Thoracic aorta (tissue), 2 donors: ENCODE data around the gene CHCHD4. TPM values are rescaled to one million over a fixed set of nuclear protein-coding genes. Genes with fewer than 3 reads are reported as not detected.

Experiments
- ATAC-seq: fragments of 150-250 bp; one replicate; pipeline ENCODE4 v1.8.0; 2017; ENCODE audit warnings: low read depth; ENCODE audit not compliant: insufficient number of reproducible peaks, low FRiP score
- DNase-seq: peaks from one replicate; pipeline ENCODE4 v3.0.0-alpha.2; 2020; ENCODE audit warnings: low spot score
- H3K27ac ChIP-seq, 2 donors: fragments of 200-600 bp; sonication (generic); 1 replicate in 1 of 2; 2 replicates in 1 of 2; pipeline ENCODE4 v1.5.1; 2016; ENCODE audit warnings: mild to moderate bottlenecking in 2 of 2, moderate library complexity in 2 of 2
- H3K27me3 ChIP-seq: fragments of 200-600 bp; sonication (generic); replicated peaks from 2 replicates; pipeline ENCODE4 v1.6.0; 2016; ENCODE audit warnings: mild to moderate bottlenecking; ENCODE audit not compliant: insufficient read depth
- H3K36me3 ChIP-seq: fragments of 200-600 bp; sonication (generic); one replicate; pipeline ENCODE4 v1.5.1; 2016
- H3K4me1 ChIP-seq, 2 donors: fragments of 200-600 bp; sonication (generic); 1 replicate in 1 of 2; 2 replicates in 1 of 2; pipeline versions ENCODE4 v1.5.1 to v1.6.0; 2016; ENCODE audit warnings: low read depth in 2 of 2, mild to moderate bottlenecking in 1 of 2; ENCODE audit not compliant: control insufficient read depth in 1 of 2
- H3K4me3 ChIP-seq: fragments of 200-600 bp; sonication (generic); 2 replicates; pipeline ENCODE4 v1.5.1; 2016; ENCODE audit warnings: mild to moderate bottlenecking
- H3K9me3 ChIP-seq: fragments of 200-600 bp; sonication (generic); 2 replicates; pipeline ENCODE4 v1.5.1; 2016
- total RNA-seq, 2 donors: library from RNA; depleted of rRNA; stranded (reverse); fragments of >200 nt; gene quantifications; one replicate each; pipeline versions ENCODE4 v1.1.0 to v1.2.3, GENCODE V29; 2016
- TF ChIP-seq, protein P1 (sequence below): fragments of 200-600 bp; sonication (generic); IDR thresholded peaks from one replicate; pipeline ENCODE4 v1.5.1; 2019; ENCODE audit warnings: antibody characterized with exemption

The CHCHD4 gene
- total RNA-seq, 2 donors from 2014 or later = 6.6 to 7.5 TPM

DNA sequence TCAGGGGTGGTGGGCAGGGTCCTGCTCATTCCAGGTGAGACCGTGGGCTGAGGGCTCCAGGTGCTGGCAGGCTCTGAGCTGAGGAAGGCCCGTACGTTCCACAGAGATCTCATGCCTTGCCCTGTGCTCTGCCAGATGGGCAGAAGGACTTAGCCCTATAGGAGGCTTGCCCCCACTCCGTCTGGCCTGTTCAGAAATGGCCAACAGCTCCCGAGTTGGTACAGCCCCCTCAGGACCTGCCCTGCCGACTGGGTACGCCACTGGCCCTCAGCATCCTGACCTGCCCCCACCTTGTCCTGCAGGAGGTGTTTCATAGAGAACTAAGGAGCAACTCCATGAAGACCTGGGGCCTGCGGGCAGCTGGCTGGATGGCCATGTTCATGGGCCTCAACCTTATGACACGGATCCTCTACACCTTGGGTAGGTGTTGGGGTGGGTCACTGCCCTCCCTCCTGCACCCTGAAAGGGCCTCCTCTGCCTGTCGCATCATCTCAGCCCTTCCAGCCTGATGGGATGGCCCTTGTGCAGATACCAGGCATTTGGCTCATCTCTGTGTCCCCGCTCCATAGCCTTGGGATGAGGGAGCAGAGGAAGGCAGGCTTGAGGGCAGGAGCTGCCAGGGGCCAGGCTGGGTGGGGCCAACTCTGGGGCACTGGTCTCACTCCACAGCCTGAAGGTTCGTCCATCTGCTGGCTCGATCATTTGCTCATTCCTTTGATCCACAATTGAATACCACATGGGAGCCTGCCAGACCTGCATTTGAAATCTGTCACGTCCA, 14.4 kb upstream of the CHCHD4 start:
- Histone ChIP-seq H3K4me1 (peaks cover 31 to 75% of the 10 kb centered on the region in 2 donors), H3K9me3 (no peaks in the 10 kb centered on the region), H3K4me3 (no peak overlapping the region), H3K27ac (peak overlapping the region; percentile 94 to 98), H3K27me3 (no peaks in the 10 kb centered on the region), H3K36me3 (peaks cover 47% of the 10 kb centered on the region)
- DNase-seq = no peak
- no peak for ATAC-seq
- TF ChIP-seq, protein P1, sequence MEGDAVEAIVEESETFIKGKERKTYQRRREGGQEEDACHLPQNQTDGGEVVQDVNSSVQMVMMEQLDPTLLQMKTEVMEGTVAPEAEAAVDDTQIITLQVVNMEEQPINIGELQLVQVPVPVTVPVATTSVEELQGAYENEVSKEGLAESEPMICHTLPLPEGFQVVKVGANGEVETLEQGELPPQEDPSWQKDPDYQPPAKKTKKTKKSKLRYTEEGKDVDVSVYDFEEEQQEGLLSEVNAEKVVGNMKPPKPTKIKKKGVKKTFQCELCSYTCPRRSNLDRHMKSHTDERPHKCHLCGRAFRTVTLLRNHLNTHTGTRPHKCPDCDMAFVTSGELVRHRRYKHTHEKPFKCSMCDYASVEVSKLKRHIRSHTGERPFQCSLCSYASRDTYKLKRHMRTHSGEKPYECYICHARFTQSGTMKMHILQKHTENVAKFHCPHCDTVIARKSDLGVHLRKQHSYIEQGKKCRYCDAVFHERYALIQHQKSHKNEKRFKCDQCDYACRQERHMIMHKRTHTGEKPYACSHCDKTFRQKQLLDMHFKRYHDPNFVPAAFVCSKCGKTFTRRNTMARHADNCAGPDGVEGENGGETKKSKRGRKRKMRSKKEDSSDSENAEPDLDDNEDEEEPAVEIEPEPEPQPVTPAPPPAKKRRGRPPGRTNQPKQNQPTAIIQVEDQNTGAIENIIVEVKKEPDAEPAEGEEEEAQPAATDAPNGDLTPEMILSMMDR = no peak

DNA sequence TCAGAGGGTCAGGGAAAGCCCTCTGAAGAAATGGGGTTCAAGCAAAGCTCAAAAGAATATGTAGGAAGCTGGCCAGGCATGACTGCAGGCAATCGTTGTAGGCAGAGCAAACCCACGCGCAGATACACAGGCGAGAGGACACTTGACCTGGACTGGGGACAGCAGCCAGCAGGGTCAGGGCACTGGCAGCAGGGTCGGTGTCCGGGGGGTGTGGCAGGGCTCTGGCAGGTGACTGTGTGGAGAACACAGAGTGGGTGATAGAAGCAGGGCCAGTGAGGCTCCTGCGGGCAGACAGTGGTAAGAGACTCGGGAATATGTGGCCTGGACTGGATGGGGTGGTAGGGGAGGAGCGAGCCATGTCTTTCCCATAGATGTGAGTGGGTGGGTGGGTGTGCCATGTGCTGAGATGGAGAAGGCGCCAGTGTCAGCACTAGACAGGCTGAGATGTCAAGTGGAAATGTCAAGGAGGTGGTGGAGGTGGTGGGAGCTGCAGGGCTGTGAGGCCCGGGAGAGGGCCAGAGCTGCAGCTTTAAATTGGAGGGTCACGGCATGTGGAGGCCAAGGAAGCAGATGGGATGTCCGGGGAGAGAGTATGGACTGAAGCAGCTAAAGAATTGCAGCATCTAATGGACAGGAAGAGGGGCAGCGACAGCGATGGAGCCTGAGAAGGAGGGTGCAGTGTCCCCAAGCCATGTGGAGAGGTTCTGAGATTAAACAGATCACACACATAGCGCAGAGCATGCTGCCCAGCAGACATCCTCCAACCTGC, 13.6 kb upstream of the CHCHD4 start:
- no peaks in the 10 kb centered on the region for H3K9me3 ChIP-seq
- peak overlapping the region; percentile 86 to 98 for H3K27ac ChIP-seq
- no peak for ATAC-seq
- H3K36me3 ChIP-seq = peaks cover 54% of the 10 kb centered on the region
- H3K4me3 ChIP-seq = no peak overlapping the region
- no peak for DNase-seq
- TF ChIP-seq, protein P1 = no peak
- H3K4me1 ChIP-seq = peaks cover 29 to 67% of the 10 kb centered on the region in 2 donors
- no peaks in the 10 kb centered on the region for H3K27me3 ChIP-seq

DNA sequence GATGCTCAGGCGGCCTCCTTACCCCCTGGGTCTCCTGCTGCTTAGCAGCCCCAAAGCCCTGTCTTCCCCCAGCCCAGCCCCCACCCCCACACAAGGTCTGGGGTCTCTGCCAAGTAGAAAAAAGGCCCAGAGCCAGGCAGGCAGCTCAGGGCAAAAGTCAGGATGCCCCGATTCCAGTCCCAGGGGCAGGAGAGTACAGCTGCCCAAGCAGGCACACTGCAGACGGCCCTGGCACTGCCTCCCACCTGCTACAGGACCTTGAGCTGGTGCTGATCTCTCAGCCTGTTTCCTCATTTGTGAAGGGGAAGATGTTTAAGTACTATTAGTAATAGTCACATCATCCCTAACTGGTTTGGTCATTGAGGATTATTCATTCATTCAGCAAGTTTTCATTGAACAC, 12.8 kb upstream of the CHCHD4 start:
- Histone ChIP-seq H3K36me3 (peaks cover 63% of the 10 kb centered on the region), H3K27ac (peak overlapping the region; percentile 78 to 86), H3K27me3 (no peaks in the 10 kb centered on the region), H3K4me3 (no peak overlapping the region), H3K9me3 (no peaks in the 10 kb centered on the region), H3K4me1 (peaks cover 21 to 58% of the 10 kb centered on the region in 2 donors)
- TF ChIP-seq, protein P1 = no peak
- DNase-seq = no peak
- ATAC-seq = no peak

DNA sequence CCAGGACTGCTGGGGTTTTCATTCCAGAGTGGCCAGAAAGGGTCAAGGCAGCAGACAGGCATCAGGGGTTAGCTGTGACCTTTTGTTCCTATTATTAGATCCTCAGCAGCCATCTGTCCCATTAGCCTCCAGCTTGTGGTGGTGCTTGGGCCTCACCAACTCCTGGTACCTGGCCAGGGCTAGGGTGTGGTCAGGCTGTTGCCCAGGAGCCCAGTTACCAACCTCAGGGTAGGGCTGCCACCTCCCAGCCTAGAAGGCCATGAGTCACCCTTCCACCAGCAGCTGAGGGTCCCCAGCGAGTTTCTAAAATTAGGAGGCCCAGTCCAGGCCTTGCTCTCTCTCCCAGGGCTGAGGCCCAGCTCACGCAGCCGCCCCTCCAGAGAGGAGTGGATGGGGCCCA, 12.3 kb upstream of the CHCHD4 start:
- Histone ChIP-seq H3K27me3 (no peaks in the 10 kb centered on the region), H3K4me1 (peaks cover 19 to 54% of the 10 kb centered on the region in 2 donors), H3K36me3 (peaks cover 65% of the 10 kb centered on the region), H3K27ac (peak overlapping the region; percentile 78 to 86), H3K4me3 (no peak overlapping the region), H3K9me3 (no peaks in the 10 kb centered on the region)
- TF ChIP-seq, protein P1 = no peak
- DNase-seq (no peak), ATAC-seq (peak; percentile 24)

DNA sequence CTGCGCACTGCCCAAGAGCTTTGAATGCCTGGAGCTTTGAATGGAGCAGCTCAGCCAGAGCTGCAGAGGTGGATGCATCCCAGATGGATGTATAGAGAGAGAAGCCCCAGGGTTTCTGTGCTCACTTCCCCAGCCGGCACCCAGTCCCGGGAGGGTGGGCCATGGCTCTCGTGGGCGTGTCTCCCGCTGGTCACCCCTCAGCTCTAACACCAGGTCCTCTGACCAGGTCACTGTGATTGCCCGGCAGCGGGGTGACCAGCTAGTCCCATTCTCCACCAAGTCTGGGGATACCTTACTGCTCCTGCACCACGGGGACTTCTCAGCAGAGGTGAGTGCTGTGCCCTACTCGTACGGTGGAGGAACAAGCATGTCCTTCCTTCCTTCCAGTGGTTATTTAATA, 10.9 kb upstream of the CHCHD4 start:
- DNase-seq (no peak), ATAC-seq (no peak)
- H3K9me3 ChIP-seq = no peaks in the 10 kb centered on the region
- no peaks in the 10 kb centered on the region for H3K27me3 ChIP-seq
- H3K36me3 ChIP-seq = peaks cover 72% of the 10 kb centered on the region
- peaks cover 10 to 40% of the 10 kb centered on the region in 2 donors for H3K4me1 ChIP-seq
- no peak overlapping the region for H3K27ac ChIP-seq
- TF ChIP-seq, protein P1 = no peak
- H3K4me3 ChIP-seq = no peak overlapping the region
